HG02763 (cell line): ENCODE measurements around the gene SFXN1.

Source experiments
- ATAC-seq: cut with Tn5 transposase; IDR thresholded peaks from one replicate; pipeline ENCODE4 v1.9.1; 2021; ENCODE audit warnings: mild to moderate bottlenecking, moderate library complexity; ENCODE audit not compliant: unreplicated experiment

SFXN1 gene

DNA sequence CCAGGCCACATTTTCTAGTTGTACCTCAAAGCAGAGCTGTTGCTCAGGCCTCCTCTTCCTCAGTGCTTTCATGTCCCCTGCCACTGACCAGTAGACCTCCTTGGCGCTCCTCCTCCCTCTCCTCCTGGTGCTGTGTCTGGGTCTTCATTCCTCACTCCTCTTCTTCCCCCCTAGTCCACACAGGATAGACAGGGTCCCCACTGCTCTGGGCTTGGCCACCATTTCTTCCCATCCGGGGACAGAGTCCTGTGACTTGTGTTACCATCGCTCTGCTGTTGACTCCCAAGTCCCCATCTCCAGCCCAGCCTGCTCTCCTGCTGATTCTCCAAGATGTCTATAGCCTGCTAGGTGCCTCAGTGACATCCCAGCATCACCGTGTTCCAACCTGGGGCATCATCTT, 91.3 kb downstream of the SFXN1 start:
- no peak for ATAC-seq

DNA sequence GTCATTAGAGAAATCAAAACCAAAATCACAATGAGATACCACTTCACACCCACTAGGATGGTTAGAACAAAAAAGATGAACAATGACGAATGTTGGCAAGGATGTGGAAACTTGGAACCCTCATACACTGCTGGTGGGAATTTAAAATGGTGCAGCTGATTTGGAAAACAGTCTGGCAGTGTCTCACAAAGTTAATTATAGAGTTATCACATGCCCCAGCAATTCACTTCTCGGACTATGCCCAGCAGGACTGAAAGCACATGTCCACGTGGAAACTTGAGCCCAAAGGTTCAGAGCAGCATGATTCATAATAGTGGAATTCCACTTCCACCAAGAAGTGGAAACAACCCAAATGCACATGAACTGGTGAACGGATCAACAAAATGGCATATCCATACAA, 94.5 kb downstream of the SFXN1 start:
- ATAC-seq: no peak

DNA sequence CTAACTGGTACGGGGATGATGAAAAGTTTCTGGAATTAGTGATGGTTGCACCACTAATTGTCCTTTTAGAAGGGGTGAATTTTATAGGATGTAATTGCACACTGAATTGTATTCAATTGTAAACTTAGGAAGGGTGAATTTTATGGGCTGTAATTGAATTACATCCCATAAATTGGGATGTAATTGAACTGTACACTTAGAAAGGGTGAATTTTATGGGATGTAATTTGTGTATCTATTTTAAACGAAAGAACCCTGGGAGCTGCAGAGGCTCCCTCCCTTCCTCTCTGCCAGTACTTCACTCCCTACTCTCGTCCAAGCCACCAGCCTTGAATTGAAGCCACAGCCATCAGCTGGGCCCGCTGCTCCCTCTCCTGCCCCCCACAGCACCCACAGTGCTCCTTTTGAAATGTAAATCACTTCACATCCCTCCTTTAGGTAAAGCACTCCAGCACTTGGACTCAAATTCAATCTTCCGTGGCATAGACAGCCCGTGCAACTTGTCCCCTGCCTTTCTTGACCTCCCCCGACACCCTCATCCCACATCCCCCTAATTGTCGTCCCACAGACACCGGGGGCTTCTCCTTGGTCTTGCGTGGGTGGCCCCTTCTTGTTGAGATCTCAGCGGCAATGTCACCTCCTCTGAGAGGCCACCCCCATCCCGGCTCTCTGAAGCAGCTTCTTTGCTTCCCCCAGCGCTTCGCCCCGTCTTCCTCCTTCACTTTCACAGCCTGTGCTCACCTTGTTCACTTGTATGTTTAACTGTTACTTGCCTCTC, 95.3 kb downstream of the SFXN1 start:
- ATAC-seq: no peak

DNA sequence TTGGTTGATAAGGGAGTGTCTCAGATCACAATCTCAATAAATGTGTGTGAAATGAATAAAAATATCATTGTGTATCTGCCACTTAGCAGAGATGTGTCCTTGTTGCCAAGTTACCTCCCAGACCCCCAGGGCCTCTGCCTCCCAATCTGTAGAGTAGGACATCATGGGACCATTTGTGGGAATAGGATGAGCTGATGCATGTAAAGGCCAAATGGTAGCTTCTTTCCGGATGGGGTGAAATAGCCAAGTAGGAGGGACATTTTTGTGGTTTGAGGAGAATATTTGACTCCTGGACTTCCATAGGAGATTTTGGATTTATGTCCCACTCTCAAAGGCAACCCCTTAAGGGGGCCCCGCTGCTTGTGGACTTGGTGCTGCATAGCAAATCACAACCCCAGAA, 96.9 kb downstream of the SFXN1 start:
- ATAC-seq: no peak

DNA sequence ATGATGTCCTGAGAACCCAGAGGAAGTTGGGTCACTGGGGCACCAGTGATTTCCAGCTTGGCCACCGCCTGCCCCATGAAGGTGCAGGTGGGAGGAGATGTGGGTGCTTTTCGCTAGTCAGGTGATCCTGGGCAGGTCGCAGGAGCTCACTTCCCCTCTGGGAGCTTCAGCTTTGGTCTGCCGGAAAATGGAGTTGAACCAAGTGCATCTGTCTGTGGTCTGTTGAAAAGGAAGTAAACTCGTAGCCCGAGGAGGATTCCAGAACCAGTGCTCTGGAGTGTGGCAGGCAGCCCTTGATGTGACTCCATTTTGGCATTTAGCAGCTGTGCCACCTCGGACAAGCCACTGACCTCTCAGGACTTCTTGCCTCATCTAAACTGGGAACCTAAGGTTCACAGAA, 97.7 kb downstream of the SFXN1 start:
- no peak for ATAC-seq

DNA sequence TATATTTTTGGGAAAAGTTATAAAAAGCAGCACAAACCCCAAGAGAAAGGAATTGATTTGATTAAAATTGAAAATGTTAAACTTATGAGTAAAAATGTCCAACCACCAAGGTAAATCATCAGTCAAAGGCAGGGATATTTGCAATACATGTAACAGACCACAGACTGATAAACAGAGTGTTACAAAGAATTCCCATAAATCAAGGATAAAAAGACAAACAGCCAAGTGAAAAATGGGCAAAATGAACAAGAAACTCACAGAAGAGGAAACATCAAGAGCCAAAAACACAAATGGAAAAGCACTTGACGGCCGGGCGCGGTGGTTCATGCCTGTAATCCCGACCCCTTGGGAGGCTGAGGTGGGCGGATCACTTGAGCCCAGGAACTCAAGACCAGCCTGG, 98.2 kb downstream of the SFXN1 start:
- ATAC-seq: no peak
